NB4 (cell line): ENCODE data around the gene KCMF1.

Experiments
- CTCF ChIP-seq: IDR thresholded peaks from one replicate; pipeline ENCODE4 v1.5.1; 2012; ENCODE audit warnings: low read depth, low read length
- POLR2A ChIP-seq: IDR thresholded peaks from 2 replicates; pipeline ENCODE4 v1.6.1; 2011; ENCODE audit warnings: mild to moderate bottlenecking; ENCODE audit not compliant: insufficient read length; ENCODE audit errors: extremely low read depth

GRCh38 chr2:84972207-84972783 lies 1.3 kb downstream of the KCMF1 start:
- TF ChIP-seq POLR2A (no peak), CTCF (no peak)
